ENCODE results near the gene RAB3A. TPM values are rescaled to one million over a fixed set of nuclear protein-coding genes. Genes with fewer than 3 reads are reported as not detected.

RAB3A gene
- 1 to 10 TPM; 6.3 to 6.9 TPM for total RNA-seq
- long read RNA-seq = 0 reads

GRCh38 chr19:18203863-18204393 lies at the start of gene RAB3A:
TSS of gene RAB3A (minus strand) at chr19:18204042. CDS start at chr19:18202740, 1,302 bp downstream.
- DNase-seq (peak; percentile 100), ATAC-seq (peak; percentile 88)
- intact Hi-C loops (cut with DNase I, micrococcal nuclease) = loop anchor here in 1 of 2 donors (10.0 kb wide), 1 partner anchor 121 kb away; the partner anchor contains the start of gene LSM4

- DNase-seq (no peak), ATAC-seq (no peak)
- intact Hi-C loops (cut with DNase I, micrococcal nuclease) = loop anchor here in 1 of 2 donors (2.0 kb wide), 1 partner anchor 44 kb away; no protein-coding TSS in a partner anchor
These were observed 49.3 kb upstream of the RAB3A start for GRCh38 chr19:18253130-18253529.

GRCh38 chr19:18252370-18252717 lies 48.5 kb upstream of the RAB3A start:
- ATAC-seq = no peak
- intact Hi-C loops (cut with DNase I, micrococcal nuclease) = loop anchor here in 1 of 2 donors (2.0 kb wide), 1 partner anchor 44 kb away; no protein-coding TSS in a partner anchor
- DNase-seq = no peak

- ATAC-seq (no peak), DNase-seq (peak; percentile 54 to 86)
- intact Hi-C loops (cut with DNase I, micrococcal nuclease) = loop anchor here in 1 of 2 donors (2.0 kb wide), 1 partner anchor 43 kb away; no protein-coding TSS in a partner anchor
These were observed 47.9 kb upstream of the RAB3A start for GRCh38 chr19:18251587-18252369.

GRCh38 chr19:18249834-18250233 lies 46.0 kb upstream of the RAB3A start:
- no peak for ATAC-seq
- no peak for DNase-seq
- intact Hi-C loops (cut with DNase I, micrococcal nuclease) = no loop called here

- intact Hi-C loops (cut with DNase I, micrococcal nuclease) = no loop called here
- ATAC-seq (no peak), DNase-seq (no peak)
These were observed 41.5 kb upstream of the RAB3A start for GRCh38 chr19:18245297-18245696.

GRCh38 chr19:18239303-18239702 lies 35.5 kb upstream of the RAB3A start:
- intact Hi-C loops (cut with DNase I, micrococcal nuclease) = no loop called here

GRCh38 chr19:18234194-18234593 lies 30.4 kb upstream of the RAB3A start:
- no peak for ATAC-seq
- intact Hi-C loops (cut with DNase I, micrococcal nuclease) = no loop called here
- DNase-seq = no peak

More at GRCh38 chr19:18239303-18239702, 35.5 kb upstream of the RAB3A start:
- DNase-seq (no peak), ATAC-seq (no peak)

GRCh38 chr19:18233224-18233825 lies 29.5 kb upstream of the RAB3A start:
- DNase-seq (peak in 1 of 2 donors; percentile 67), ATAC-seq (peak; percentile 73)
- intact Hi-C loops (cut with DNase I, micrococcal nuclease) = no loop called here

- intact Hi-C loops (cut with DNase I, micrococcal nuclease) = no loop called here
- peak; percentile 22 for ATAC-seq
These were observed 28.8 kb upstream of the RAB3A start for GRCh38 chr19:18232540-18233223.

GRCh38 chr19:18231775-18232174 lies 27.9 kb upstream of the RAB3A start:
- ATAC-seq = no peak
- intact Hi-C loops (cut with DNase I, micrococcal nuclease) = no loop called here
- DNase-seq = no peak

More at GRCh38 chr19:18232540-18233223, 28.8 kb upstream of the RAB3A start:
- DNase-seq = no peak

- ATAC-seq = no peak
- DNase-seq = no peak
- intact Hi-C loops (cut with DNase I, micrococcal nuclease) = no loop called here
These were observed 27.3 kb upstream of the RAB3A start for GRCh38 chr19:18230941-18231734.

GRCh38 chr19:18229915-18230314 lies 26.1 kb upstream of the RAB3A start:
- intact Hi-C loops (cut with DNase I, micrococcal nuclease) = no loop called here
- DNase-seq (no peak), ATAC-seq (no peak)

GRCh38 chr19:18229474-18229873 lies 25.6 kb upstream of the RAB3A start:
- DNase-seq = no peak
- intact Hi-C loops (cut with DNase I, micrococcal nuclease) = no loop called here

GRCh38 chr19:18227781-18228271 lies 24.0 kb upstream of the RAB3A start:
- intact Hi-C loops (cut with DNase I, micrococcal nuclease) = no loop called here
- DNase-seq (no peak), ATAC-seq (no peak)

More at GRCh38 chr19:18229474-18229873, 25.6 kb upstream of the RAB3A start:
- no peak for ATAC-seq

- DNase-seq (no peak), ATAC-seq (no peak)
- intact Hi-C loops (cut with DNase I, micrococcal nuclease) = no loop called here
These were observed 23.3 kb upstream of the RAB3A start for GRCh38 chr19:18226956-18227780.

- no peak for ATAC-seq
These were observed 22.0 kb upstream of the RAB3A start, which contains the start of gene PDE4C for GRCh38 chr19:18225702-18226468. TSS of gene PDE4C (minus strand) at chr19:18226438. CDS start at chr19:18226415, 23 bp downstream.

More at GRCh38 chr19:18225702-18226468, 22.0 kb upstream of the RAB3A start, which contains the start of gene PDE4C:
- intact Hi-C loops (cut with DNase I, micrococcal nuclease) = no loop called here
- no peak for DNase-seq

All from left colon (tissue), 2 donors.